ENCODE data around the gene BORA. TPM values are rescaled to one million over a fixed set of nuclear protein-coding genes. Genes with fewer than 3 reads are reported as not detected.

BORA gene
- total and polyA plus RNA-seq, 2 experiments from 2014 or later, result 2.0 to 14.7 TPM

DNA sequence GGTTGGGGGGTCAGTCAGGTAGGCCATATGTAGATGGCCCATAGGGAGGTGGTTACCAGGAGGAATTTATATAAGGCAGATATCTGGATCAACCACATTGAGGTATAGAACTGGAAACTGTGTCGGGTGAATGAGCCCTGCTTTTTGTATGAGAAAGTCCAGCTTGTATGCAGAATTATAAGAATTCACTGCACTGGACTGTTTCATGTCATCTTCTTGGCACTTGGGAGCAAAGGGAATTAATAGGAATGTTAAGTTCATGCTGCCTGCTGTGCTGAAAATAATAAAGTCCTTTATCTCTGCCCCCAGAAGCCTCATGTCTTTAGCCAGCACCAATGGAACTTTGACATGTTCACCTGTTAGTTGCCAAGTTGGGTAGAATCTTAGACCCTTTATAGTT, 12.3 kb downstream of the BORA start:
- H3K27ac ChIP-seq, result no peak overlapping the region
- no peaks in the 10 kb centered on the region for H3K27me3 ChIP-seq
- no peaks in the 10 kb centered on the region for H3K4me1 ChIP-seq (ENCODE audit: low read depth)

GRCh38 chr13:72745260-72745659, 17.5 kb downstream of the BORA start:
- Histone ChIP-seq H3K36me3 (peaks cover 29% of the 10 kb centered on the region), H3K4me1 (ENCODE audit: low read depth) (no peaks in the 10 kb centered on the region), H3K27me3 (no peaks in the 10 kb centered on the region), H3K27ac (no peak overlapping the region), H3K4me3 (no peak overlapping the region), H3K9me3 (ENCODE audit: low read depth) (no peaks in the 10 kb centered on the region)
- DNase-seq (ENCODE audit: low read depth in 1 of 2, low spot score in 1 of 2), result no peak
- TF ChIP-seq, protein P1, sequence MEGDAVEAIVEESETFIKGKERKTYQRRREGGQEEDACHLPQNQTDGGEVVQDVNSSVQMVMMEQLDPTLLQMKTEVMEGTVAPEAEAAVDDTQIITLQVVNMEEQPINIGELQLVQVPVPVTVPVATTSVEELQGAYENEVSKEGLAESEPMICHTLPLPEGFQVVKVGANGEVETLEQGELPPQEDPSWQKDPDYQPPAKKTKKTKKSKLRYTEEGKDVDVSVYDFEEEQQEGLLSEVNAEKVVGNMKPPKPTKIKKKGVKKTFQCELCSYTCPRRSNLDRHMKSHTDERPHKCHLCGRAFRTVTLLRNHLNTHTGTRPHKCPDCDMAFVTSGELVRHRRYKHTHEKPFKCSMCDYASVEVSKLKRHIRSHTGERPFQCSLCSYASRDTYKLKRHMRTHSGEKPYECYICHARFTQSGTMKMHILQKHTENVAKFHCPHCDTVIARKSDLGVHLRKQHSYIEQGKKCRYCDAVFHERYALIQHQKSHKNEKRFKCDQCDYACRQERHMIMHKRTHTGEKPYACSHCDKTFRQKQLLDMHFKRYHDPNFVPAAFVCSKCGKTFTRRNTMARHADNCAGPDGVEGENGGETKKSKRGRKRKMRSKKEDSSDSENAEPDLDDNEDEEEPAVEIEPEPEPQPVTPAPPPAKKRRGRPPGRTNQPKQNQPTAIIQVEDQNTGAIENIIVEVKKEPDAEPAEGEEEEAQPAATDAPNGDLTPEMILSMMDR (IDR thresholded peaks at IDR 0.05; ENCODE audit: low read depth, low read length), result no peak

More for the DNA sequence above, 12.3 kb downstream of the BORA start:
- no peak for DNase-seq (ENCODE audit: low read depth in 1 of 2, low spot score in 1 of 2)
- no peak overlapping the region for H3K4me3 ChIP-seq
- no peaks in the 10 kb centered on the region for H3K9me3 ChIP-seq (ENCODE audit: low read depth)
- TF ChIP-seq, protein P1 (IDR thresholded peaks at IDR 0.05; ENCODE audit: low read depth, low read length), result no peak
- H3K36me3 ChIP-seq, result peaks cover 11% of the 10 kb centered on the region

- H3K36me3 ChIP-seq, result peaks cover 45% of the 10 kb centered on the region
- no peaks in the 10 kb centered on the region for H3K4me1 ChIP-seq (ENCODE audit: low read depth)
- H3K27ac ChIP-seq, result no peak overlapping the region
- H3K27me3 ChIP-seq, result no peaks in the 10 kb centered on the region
- DNase-seq (ENCODE audit: low read depth in 1 of 2, low spot score in 1 of 2), result no peak
- no peaks in the 10 kb centered on the region for H3K9me3 ChIP-seq (ENCODE audit: low read depth)
- TF ChIP-seq, protein P1 (IDR thresholded peaks at IDR 0.05; ENCODE audit: low read depth, low read length), result no peak
- H3K4me3 ChIP-seq, result no peak overlapping the region
Observed at GRCh38 chr13:72751220-72751619, 23.5 kb downstream of the BORA start.

DNA sequence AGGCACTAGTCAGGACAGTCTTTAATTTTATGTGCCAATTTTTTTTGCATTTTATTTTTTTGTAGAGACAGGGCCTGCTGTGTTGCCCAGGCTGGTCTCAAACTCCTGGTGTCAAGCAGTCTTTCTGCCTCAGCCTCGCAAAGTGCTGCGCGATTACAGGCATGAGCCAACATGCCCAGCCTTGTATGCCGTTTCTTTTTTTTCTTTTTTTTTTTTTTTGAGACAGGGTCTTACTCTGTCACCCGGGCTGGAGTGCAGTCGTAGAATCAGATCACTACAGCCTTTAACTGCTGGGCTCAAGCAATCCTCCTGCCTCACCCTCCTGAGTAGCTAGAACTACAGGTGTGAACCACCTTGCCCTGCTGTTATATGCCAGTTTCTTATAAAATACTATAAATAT, 26.4 kb downstream of the BORA start:
- H3K27me3 ChIP-seq, result no peaks in the 10 kb centered on the region
- H3K4me3 ChIP-seq, result no peak overlapping the region

DNA sequence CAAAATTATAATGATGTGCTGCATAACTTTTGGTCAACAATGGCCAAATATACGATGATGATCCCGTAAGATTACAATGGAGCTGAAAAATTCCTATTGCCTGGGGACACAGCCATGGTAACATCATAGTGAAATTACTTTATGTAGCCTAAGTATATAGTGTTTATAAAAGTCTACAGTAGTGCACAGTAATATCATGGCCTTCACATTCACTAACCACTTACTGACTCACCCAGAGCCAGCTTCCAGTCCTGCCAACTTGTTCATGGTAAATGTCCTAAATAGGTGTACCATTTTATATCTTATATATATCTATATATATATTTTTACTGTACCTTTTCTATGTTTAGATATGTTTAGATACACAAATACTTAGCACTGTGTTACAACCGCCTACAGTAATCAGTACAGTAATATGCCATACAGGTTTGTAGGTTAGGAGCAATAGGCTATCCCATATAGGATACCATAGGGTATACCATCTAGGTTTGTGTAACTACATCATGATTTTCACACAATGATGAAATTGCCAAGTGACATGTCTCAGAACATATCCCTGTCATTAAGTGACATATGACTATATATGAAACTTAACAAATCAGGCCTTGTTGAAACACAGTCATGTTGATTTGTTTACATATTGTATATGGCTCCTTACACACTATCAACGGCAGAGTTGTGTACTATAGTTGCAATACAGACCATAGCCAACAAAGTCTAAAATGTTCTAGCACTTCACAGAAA, 30.2 kb downstream of the BORA start:
- H3K4me1 ChIP-seq (ENCODE audit: low read depth), result no peaks in the 10 kb centered on the region
- H3K36me3 ChIP-seq, result peaks cover 70% of the 10 kb centered on the region
- no peak for DNase-seq (ENCODE audit: low read depth in 1 of 2, low spot score in 1 of 2)
- no peak overlapping the region for H3K4me3 ChIP-seq
- H3K27ac ChIP-seq, result no peak overlapping the region
- TF ChIP-seq, protein P1 (IDR thresholded peaks at IDR 0.05; ENCODE audit: low read depth, low read length), result no peak
- H3K9me3 ChIP-seq (ENCODE audit: low read depth), result no peaks in the 10 kb centered on the region
- no peaks in the 10 kb centered on the region for H3K27me3 ChIP-seq

More for the DNA sequence above, 26.4 kb downstream of the BORA start:
- H3K36me3 ChIP-seq, result peaks cover 37% of the 10 kb centered on the region
- H3K27ac ChIP-seq, result no peak overlapping the region
- TF ChIP-seq, protein P1 (IDR thresholded peaks at IDR 0.05; ENCODE audit: low read depth, low read length), result no peak
- no peaks in the 10 kb centered on the region for H3K9me3 ChIP-seq (ENCODE audit: low read depth)
- DNase-seq (ENCODE audit: low read depth in 1 of 2, low spot score in 1 of 2), result no peak
- H3K4me1 ChIP-seq (ENCODE audit: low read depth), result no peaks in the 10 kb centered on the region
